GM18511 (cell line): Measurements from ENCODE around the gene SDK1.

Experiments
- ATAC-seq: cut with Tn5 transposase; IDR thresholded peaks from one replicate; pipeline ENCODE4 v1.9.1; 2021; ENCODE audit warnings: mild to moderate bottlenecking, moderate library complexity; ENCODE audit not compliant: unreplicated experiment

SDK1 gene

DNA sequence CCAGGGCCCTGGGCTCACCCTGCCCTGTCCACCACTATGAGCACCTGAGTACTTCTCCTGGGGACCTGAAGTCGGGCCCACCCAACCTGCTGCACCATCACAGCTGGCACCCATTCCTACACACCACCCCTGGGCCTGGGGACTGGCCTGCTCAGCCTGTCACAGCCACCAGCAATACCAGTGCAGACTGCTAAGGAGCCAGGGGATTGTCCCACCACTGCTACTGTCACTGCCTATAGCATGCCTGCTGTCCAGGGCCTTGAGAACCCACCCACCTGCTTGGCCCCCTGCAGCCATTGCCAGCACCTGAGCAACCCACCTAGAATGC is 756.2 kb downstream of the SDK1 start:
- no peak for ATAC-seq

DNA sequence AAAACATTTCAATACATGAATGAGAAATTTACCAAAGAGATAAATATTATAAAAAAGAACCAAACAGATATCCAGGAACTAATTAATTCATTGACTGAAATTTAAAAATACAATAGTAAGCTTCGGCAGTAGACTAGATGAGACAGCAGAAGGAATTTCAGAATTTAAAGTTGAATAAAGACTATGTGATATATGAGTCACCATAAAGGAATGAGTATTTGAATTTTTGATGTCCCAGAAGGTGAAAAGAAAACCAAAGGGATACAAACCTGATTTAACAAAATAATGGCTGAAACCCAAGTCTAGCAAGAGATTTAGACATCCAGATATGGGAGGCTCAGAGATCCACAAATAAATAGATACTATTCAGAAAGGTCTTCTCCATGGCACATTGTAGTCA is 757.1 kb downstream of the SDK1 start:
- no peak for ATAC-seq

GRCh38 chr7:4065190-4065589 is 764.1 kb downstream of the SDK1 start:
- no peak for ATAC-seq

DNA sequence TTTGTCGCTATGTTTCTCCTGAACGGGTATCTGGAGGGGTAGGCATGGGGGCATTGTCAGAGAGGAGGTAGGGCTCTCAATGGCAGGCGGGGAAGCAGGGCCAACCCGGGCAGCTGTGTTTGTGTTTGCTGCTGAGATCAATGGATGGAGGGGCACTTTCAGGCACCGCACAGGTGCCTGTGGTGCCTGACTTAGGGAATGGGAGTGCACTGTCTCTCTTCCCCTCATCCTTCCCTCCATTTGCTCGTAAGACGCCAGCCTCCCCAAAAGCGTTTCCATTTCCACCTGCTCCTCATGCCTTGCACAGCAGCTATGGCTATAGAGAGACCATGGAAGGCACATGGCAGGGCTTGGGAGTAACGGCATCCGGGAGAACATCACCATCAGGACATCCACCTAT is 765.2 kb downstream of the SDK1 start:
- no peak for ATAC-seq

DNA sequence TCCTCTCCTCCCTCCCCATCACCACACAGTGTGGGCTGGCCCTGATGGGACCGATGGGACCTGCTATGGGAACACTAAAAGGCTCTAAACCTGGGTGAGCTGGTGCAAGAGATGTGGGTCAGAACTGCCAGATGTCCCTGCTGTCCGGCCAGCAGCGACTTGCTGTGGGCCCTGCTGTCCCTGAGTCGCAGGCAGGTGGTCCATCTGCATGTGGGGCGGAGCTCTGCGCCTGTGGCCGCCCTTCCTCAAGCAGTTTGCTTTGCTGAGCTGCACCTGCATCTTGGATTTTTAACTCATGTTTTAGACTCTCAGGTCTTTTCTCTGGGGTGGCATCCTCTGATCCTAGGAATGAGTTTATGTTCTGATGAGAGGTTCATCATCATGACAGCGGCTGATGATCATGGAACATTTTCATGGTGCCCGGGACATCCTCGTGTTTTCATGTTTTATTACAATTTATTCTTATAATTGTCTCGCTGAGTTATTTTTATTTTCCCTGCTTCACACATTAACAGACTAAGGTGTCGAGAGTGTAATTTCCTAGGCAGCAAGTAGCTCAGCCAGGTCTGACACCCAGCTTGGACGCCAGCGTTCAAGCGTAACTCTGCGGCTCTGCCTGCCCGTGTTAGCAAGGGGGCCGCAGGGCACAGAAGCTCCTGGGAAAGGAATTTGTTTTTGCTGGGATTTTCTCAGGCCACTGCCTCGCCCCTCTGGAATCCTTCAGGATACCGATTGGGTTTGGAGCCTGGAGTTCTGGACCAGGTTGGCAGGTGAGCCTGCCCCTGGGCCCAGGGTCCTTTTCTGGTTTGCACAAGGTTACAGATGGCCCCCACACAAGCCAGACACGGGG is 765.8 kb downstream of the SDK1 start:
- ATAC-seq = no peak

GRCh38 chr7:4067476-4067760 is 766.4 kb downstream of the SDK1 start:
- ATAC-seq = no peak

DNA sequence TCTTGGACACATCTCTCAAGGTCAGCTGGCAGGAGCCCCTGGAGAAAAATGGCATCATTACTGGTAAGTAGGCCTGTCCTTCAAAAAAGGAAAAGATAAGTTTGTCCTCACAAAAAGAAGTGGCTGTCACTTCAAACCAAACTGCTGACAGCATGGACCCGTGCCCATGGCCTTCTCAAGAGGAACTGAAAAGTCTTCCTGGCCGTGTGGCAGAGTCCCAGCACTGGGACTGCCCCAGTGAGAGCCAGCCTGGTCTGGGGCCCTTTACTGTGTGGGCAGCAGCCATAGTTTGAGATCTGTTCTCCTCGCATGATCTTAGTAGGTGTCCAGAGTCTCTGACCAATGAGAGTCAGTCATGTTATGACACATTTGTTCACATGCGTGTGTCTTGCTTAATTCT is 766.8 kb downstream of the SDK1 start:
- ATAC-seq = no peak

DNA sequence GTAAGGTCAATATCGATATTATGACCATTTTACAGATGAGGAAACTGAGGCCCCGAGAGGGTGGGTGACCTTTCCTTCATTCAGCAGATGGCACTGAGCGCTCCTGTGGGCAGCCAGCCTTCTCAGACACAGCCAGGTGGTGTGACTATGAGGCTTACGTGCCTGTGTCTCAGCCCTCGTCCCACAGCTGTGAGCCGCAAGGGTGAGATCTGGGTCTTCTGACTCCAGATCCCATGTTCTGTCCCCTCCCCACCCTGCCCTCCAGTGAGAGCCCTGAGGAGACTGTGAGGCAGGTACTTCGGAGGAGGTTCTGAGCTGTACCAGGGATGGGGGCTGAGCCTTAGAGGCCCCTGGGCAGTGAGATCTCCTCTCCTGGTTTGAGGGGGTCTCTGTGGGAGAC is 767.2 kb downstream of the SDK1 start:
- ATAC-seq = no peak

- no peak for ATAC-seq
Measured at GRCh38 chr7:4069268-4070095, 768.4 kb downstream of the SDK1 start.

DNA sequence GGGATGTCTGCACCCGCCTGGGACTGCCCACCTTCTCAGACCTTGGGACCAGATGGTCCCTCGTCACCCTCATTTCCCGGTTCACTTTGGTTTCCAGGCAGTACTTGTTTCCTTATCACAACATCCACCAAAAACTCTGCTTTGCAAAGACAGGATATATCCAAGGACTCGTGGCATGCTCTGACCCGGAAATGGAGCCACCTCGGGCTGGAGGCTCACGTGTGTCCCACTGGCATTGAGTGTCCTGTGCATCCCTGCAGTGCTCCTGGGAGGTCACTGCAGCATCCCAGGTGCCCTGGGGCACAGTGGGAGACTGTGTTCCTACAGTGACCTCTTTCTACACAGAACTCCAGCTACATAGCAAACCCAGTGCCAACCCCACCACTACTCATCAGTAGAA is 769.2 kb downstream of the SDK1 start:
- no peak for ATAC-seq

- no peak for ATAC-seq
Measured at GRCh38 chr7:4071370-4072058, 770.5 kb downstream of the SDK1 start.

- ATAC-seq = no peak
Measured at GRCh38 chr7:4072161-4072925, 771.3 kb downstream of the SDK1 start.

- ATAC-seq = no peak
Measured at GRCh38 chr7:4073052-4073451, 772.0 kb downstream of the SDK1 start.

- ATAC-seq = no peak
Measured at GRCh38 chr7:4073750-4074149, 772.7 kb downstream of the SDK1 start.

- ATAC-seq = no peak
Measured at GRCh38 chr7:4074407-4074806, 773.4 kb downstream of the SDK1 start.

DNA sequence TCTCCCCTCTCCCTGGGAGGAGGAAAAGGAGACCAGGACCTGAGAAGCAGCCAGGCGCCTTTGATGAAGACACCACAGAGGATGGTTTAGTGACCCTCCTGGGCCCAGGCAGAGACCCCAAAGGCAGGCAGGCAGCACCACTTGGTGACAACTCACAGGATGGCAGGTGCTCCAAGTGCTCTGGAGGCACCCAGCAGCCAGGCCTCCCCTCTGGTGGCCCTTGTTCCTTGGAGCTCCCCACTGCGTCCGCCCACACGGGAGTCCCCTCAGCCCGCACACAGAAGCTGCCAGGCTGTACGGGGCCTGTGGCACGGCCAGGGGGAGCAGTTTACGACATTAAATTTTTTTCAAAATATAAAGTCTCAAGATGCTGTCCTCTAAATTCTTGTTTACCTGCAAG is 773.9 kb downstream of the SDK1 start:
- no peak for ATAC-seq

DNA sequence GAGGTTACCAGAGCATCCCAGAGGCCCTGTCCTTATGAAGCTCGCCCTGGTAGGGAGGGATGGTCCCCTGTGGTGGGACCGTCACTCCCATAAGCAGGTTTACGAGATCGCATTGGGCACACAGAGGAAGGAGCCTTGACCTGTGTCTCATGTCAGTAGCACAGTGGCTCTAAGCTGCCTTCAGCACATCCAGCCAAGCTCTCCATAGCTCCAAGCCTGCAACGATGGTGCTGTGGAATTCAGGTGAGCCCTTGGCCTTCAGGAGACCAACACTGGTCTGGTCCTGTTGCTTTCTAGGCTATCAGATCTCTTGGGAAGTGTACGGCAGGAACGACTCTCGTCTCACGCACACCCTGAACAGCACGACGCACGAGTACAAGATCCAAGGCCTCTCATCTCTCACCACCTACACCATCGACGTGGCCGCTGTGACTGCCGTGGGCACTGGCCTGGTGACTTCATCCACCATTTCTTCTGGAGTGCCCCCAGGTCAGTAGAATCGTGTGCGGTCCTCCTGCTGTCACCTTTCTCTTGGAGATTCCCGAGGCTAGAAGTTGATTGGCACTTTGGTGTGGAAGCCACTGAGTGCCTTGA is 775.7 kb downstream of the SDK1 start:
- no peak for ATAC-seq

DNA sequence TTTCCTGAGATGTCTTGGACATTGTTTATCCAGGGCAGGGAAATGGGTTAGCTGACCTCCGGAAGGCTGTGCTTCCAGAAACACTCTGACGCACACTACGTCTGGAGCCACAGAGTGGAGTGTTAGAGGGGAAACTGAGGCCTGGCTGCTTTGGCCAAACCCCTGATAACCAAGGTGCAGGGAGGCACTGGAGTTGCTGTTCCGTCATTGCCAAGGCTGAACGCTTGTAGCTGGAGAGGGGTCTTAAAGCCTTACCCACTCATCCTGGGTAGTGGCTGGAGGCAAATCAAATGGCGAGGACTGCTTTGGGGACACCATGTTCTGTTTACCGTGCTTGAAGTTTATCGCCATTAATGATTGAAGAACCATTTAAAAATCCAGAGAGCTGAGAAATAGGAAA is 776.9 kb downstream of the SDK1 start:
- no peak for ATAC-seq

DNA sequence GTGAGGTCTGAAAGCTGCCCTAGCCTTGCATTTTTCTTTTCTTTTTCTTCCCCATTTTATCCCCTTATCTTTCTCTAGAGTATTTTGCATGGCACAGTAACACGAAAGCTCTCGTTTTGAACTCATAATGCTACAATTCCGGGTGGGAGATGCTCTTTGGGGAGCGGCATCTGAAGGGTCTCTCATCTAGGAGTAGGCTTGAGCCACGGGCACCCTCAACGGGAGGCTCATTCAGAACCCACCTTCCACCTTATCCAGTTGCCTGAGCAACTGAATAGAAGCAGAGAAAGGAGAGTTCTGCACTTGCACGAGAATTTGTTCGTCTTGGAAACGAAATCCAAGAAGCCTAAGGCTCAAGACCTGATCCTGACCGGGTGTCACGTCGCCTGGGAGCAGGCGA is 777.5 kb downstream of the SDK1 start:
- no peak for ATAC-seq

DNA sequence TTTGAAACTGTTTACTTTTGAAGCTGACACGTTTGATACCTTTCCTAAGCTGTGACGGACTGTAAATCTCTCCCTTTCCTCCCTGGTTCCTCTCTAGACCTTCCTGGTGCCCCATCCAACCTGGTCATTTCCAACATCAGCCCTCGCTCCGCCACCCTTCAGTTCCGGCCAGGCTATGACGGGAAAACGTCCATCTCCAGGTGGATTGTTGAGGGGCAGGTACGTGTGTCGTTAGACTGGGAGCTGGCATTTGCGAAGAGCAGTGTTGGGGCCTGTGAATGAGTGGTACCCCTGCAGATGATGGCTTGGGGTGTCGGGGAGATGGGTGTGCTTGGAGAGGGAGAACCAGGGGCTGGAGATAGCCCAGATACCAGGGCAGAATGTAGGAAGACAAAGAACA is 778.3 kb downstream of the SDK1 start:
- ATAC-seq = no peak

GRCh38 chr7:4079956-4080355 is 778.9 kb downstream of the SDK1 start:
- no peak for ATAC-seq
